GM12878 (cell line): ENCODE measurements around the gene GKN1.

Experiments used
- CHD2 ChIP-seq: IDR thresholded peaks from 2 replicates; pipeline ENCODE4 v1.6.1; 2011; ENCODE audit warnings: low read depth, low read length, improper control_type of control experiment, borderline replicate concordance
- GATAD2B ChIP-seq: fragments of 450-650 bp; conservative IDR thresholded peaks from 2 replicates; pipeline ENCODE4 v1.6.1; 2017; ENCODE audit warnings: low read depth, mild to moderate bottlenecking, moderate library complexity
- HDAC2 ChIP-seq: fragments of 200-600 bp; sonication (generic); IDR thresholded peaks from 2 replicates; pipeline ENCODE4 v1.6.1; 2017
- HDGF ChIP-seq: fragments of 450-650 bp; IDR thresholded peaks from 2 replicates; pipeline ENCODE4 v1.6.1; 2016; ENCODE audit warnings: antibody characterized with exemption
- MXI1 ChIP-seq: fragments of 150-350 bp; IDR thresholded peaks from 2 replicates; pipeline ENCODE4 v1.6.1; 2011; ENCODE audit warnings: low read depth, mild to moderate bottlenecking, inconsistent platforms, low read length, improper control_type of control experiment
- NR2C2 ChIP-seq: IDR thresholded peaks from 2 replicates; pipeline ENCODE4 v1.6.1; 2011; ENCODE audit warnings: borderline replicate concordance, low read depth; ENCODE audit not compliant: control insufficient read depth, insufficient read length
- NRF1 ChIP-seq: conservative IDR thresholded peaks from 2 replicates; pipeline ENCODE4 v1.6.1; 2011; ENCODE audit warnings: mild to moderate bottlenecking, low read depth, low read length, improper control_type of control experiment
- POLR2AphosphoS5 ChIP-seq: IDR thresholded peaks from 2 replicates; pipeline ENCODE4 v1.6.1; 2011; ENCODE audit warnings: mild to moderate bottlenecking, low read length, inconsistent platforms
- SMAD1 ChIP-seq: fragments of 450-650 bp; IDR thresholded peaks from 2 replicates; pipeline ENCODE4 v1.6.1; 2018; ENCODE audit warnings: mild to moderate bottlenecking, low read depth; ENCODE audit not compliant: partially characterized antibody
- STAT3 ChIP-seq: IDR thresholded peaks from 2 replicates; pipeline ENCODE4 v1.6.1; 2011; ENCODE audit warnings: low read depth, low read length, improper control_type of control experiment
- TF ChIP-seq, protein P1 (sequence below): fragments of 450-650 bp; IDR thresholded peaks from 2 replicates; pipeline ENCODE4 v1.6.1; 2014; ENCODE audit warnings: mild to moderate bottlenecking
- TF ChIP-seq, protein P2 (sequence below): fragments of 450-650 bp; IDR thresholded peaks from 2 replicates; pipeline ENCODE4 v1.6.1; 2016; ENCODE audit warnings: mild to moderate bottlenecking
- TF ChIP-seq, protein P3 (sequence below), 3 experiments: IDR thresholded peaks in 2 of 3; conservative IDR thresholded peaks in 1 of 3; 2 replicates each; pipeline ENCODE4 v1.5.1; 2011; ENCODE audit warnings: low read depth in 3 of 3, low read length in 3 of 3, mild to moderate bottlenecking in 3 of 3, control low read depth in 2 of 3, moderate library complexity in 2 of 3, inconsistent platforms in 1 of 3, mixed read lengths in 1 of 3; ENCODE audit not compliant: control insufficient read depth in 2 of 3, insufficient read depth in 1 of 3; ENCODE audit errors: extremely low read depth in 1 of 3

DNA sequence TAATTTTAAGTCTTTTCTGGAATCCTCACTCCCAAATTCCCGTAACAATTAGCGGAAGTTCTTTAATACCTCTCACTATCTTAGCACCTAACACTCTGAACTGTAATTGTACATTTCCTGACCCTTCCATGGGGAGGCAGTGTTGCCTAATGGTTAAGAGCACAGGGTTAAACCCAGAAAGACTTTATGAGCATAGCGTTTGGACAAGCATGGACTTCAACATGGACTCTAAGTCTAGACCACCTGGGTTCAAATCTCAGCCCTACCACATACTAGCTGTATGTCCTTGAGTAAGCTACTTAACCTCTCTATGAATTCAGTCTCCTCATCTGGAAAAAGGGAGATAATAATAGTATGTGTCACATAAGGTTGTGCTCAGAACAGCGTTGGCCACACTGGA, 51.6 kb downstream of the GKN1 start:
- TF ChIP-seq NRF1, result no peak
- TF ChIP-seq, protein P1, sequence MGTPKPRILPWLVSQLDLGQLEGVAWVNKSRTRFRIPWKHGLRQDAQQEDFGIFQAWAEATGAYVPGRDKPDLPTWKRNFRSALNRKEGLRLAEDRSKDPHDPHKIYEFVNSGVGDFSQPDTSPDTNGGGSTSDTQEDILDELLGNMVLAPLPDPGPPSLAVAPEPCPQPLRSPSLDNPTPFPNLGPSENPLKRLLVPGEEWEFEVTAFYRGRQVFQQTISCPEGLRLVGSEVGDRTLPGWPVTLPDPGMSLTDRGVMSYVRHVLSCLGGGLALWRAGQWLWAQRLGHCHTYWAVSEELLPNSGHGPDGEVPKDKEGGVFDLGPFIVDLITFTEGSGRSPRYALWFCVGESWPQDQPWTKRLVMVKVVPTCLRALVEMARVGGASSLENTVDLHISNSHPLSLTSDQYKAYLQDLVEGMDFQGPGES, result no peak
- TF ChIP-seq, protein P2, sequence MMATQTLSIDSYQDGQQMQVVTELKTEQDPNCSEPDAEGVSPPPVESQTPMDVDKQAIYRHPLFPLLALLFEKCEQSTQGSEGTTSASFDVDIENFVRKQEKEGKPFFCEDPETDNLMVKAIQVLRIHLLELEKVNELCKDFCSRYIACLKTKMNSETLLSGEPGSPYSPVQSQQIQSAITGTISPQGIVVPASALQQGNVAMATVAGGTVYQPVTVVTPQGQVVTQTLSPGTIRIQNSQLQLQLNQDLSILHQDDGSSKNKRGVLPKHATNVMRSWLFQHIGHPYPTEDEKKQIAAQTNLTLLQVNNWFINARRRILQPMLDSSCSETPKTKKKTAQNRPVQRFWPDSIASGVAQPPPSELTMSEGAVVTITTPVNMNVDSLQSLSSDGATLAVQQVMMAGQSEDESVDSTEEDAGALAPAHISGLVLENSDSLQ, result no peak
- no peak for TF ChIP-seq HDAC2
- TF ChIP-seq POLR2AphosphoS5, result no peak
- no peak for TF ChIP-seq HDGF
- TF ChIP-seq, protein P3, sequence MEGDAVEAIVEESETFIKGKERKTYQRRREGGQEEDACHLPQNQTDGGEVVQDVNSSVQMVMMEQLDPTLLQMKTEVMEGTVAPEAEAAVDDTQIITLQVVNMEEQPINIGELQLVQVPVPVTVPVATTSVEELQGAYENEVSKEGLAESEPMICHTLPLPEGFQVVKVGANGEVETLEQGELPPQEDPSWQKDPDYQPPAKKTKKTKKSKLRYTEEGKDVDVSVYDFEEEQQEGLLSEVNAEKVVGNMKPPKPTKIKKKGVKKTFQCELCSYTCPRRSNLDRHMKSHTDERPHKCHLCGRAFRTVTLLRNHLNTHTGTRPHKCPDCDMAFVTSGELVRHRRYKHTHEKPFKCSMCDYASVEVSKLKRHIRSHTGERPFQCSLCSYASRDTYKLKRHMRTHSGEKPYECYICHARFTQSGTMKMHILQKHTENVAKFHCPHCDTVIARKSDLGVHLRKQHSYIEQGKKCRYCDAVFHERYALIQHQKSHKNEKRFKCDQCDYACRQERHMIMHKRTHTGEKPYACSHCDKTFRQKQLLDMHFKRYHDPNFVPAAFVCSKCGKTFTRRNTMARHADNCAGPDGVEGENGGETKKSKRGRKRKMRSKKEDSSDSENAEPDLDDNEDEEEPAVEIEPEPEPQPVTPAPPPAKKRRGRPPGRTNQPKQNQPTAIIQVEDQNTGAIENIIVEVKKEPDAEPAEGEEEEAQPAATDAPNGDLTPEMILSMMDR (IDR thresholded peaks at IDR 0.05 in 2 of 3, conservative IDR thresholded peaks at IDR 0.05 in 1 of 3; ENCODE audit: control insufficient read depth in 2 of 3, extremely low read depth in 1 of 3, insufficient read depth in 1 of 3, low read depth in 3 of 3, low read length in 3 of 3), result peak; percentile 49 to 67 (median 54); a peak in 5 of 6 replicates
- TF ChIP-seq STAT3, result no peak
- TF ChIP-seq NR2C2, result no peak
- TF ChIP-seq GATAD2B, result no peak
- no peak for TF ChIP-seq MXI1
- no peak for TF ChIP-seq SMAD1
- TF ChIP-seq CHD2, result no peak
